Kidney (tissue), 14 donors: ENCODE results near the gene RPTOR. TPM values are rescaled to one million over a fixed set of nuclear protein-coding genes. Genes with fewer than 3 reads are reported as not detected.

Experiments used
- DNase-seq, 5 donors: peaks; one replicate each; pipeline ENCODE4 v3.0.0-alpha.2; 2013 to 2020
- FAIRE-seq: peaks from 2 replicates; lab custom pipeline; 2012; peaks lifted over from hg19 to GRCh38; lab: Jason Lieb, UNC
- H3K27ac ChIP-seq, 2 donors: one replicate each; pipeline ENCODE4 v1.7.0; 2013; ENCODE audit warnings: low read depth in 2 of 2, low read length in 2 of 2, inconsistent platforms in 1 of 2
- H3K27me3 ChIP-seq: one replicate; pipeline ENCODE4 v1.7.1; 2013; ENCODE audit warnings: low read length, inconsistent platforms; ENCODE audit not compliant: control insufficient read depth, insufficient read depth
- H3K36me3 ChIP-seq, 3 donors: one replicate each; pipeline versions ENCODE4 v1.7.0 to v1.7.1; 2013; ENCODE audit warnings: low read length in 3 of 3, control low read depth in 1 of 3, inconsistent platforms in 1 of 3; ENCODE audit not compliant: insufficient read depth in 3 of 3, control insufficient read depth in 2 of 3
- H3K4me1 ChIP-seq, 3 donors: one replicate each; pipeline versions ENCODE4 v1.7.0 to v1.7.1; 2013; ENCODE audit warnings: low read length in 3 of 3, inconsistent platforms in 1 of 3, low read depth in 1 of 3; ENCODE audit not compliant: control insufficient read depth in 2 of 3, insufficient read depth in 2 of 3
- H3K4me3 ChIP-seq, 3 donors: one replicate each; pipeline versions ENCODE4 v1.7.0 to v1.8.1; 2013; ENCODE audit warnings: low read length in 3 of 3, control low read depth in 1 of 3, inconsistent platforms in 1 of 3
- H3K9ac ChIP-seq, 3 donors: one replicate each; pipeline versions ENCODE4 v1.7.0 to v1.7.1; 2013; ENCODE audit warnings: low read length in 3 of 3, control low read depth in 1 of 3, inconsistent platforms in 1 of 3
- H3K9me3 ChIP-seq, 3 donors: one replicate each; pipeline versions ENCODE4 v1.7.0 to v1.7.1; 2013; ENCODE audit warnings: low read length in 3 of 3, control low read depth in 1 of 3, inconsistent platforms in 1 of 3; ENCODE audit not compliant: control insufficient read depth in 2 of 3, insufficient read depth in 1 of 3
- CTCF ChIP-seq: IDR thresholded peaks from 3 replicates; pipeline ENCODE4 v1.5.1; 2012; ENCODE audit warnings: mild to moderate bottlenecking, moderate library complexity, borderline replicate concordance; ENCODE audit not compliant: insufficient read depth; ENCODE audit errors: extremely low read depth
- intact Hi-C: fragments of 100-400 bp; cut with DNase I; formaldehyde crosslinking; loops from one replicate; pipeline ENCODE4 v1.11.1; 2022
- polyA plus RNA-seq: library from polyadenylated mRNA; stranded (reverse); fragments of 350-450 nt; fragmentation: Illumina TruSeq; extraction: RNeasy Lipid Tissue Mini Kit (QIAGEN cat#74804); gene quantifications from one replicate; pipeline ENCODE4 v1.2.3, GENCODE V29; 2014; ENCODE audit warnings: low read depth, low replicate concordance; ENCODE audit not compliant: insufficient read depth
- total RNA-seq: library from RNA; stranded (reverse); fragmentation: NEBNext Ultra II Directional; extraction: Animal tissue kit (Norgen Biotek cat#: 25700); gene quantifications from one replicate; pipeline ENCODE4 v1.2.1, GENCODE V29; 2021
- donor health status: control.
- donor health status: control.
- donor health status: control.
- donor health status: control.
- donor health status: control.
- donor health status: DM: yes; HTN: yes; CAD: no.
- donor health status: Normal renal cell carcinoma (clear cell type).

RPTOR gene
- total and polyA plus RNA-seq, 2 donors from 2014 or later, result 5.5 to 37.6 TPM

- Histone ChIP-seq H3K27ac (no peak overlapping the region), H3K36me3 (peaks cover 0 to 5% (median 0%) of the 10 kb centered on the region in 3 donors)
- peak in 1 of 5 donors; percentile 66 for DNase-seq
Measured at GRCh38 chr17:80902197-80902962, 357.7 kb downstream of the RPTOR start.

DNA sequence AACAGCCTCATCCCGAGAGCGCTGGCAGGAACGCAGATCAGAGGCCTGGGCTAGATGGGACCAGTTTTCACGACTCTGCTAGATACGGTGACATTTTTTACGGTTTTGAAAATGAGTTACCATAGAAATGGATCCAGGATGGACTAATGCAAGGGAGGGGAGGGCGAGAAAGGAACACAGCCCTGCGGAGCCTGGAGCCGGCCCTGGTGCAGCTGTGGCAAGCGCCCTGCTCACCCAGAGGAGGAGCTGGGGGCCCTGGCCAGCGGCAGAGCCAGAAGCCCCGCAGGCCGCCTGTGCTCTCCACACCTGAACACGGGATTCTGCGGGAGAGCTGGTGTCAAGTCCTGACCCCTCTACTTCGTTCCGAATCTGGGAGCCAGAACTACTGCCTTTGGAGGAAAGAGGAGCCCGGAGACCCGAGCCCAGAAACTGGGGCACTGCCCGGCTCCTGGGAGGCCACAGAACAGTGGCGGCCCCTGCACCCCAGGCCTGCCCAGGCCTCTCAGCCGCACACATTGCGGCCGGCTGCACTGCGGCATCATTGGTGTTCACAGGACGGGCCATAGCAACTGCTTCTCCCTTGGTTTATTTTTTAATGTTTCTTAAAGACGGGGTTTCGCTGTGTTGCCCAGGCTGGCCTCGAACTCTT, 358.4 kb downstream of the RPTOR start:
- peaks cover 0 to 5% (median 0%) of the 10 kb centered on the region in 3 donors for H3K36me3 ChIP-seq
- no peaks in the 10 kb centered on the region for H3K9me3 ChIP-seq
- no peak overlapping the region for H3K4me3 ChIP-seq
- DNase-seq (no peak), FAIRE-seq (no peak)
- H3K9ac ChIP-seq, result no peak overlapping the region
- H3K27ac ChIP-seq, result no peak overlapping the region
- no peak for TF ChIP-seq CTCF
- peaks cover 0 to 10% (median 9%) of the 10 kb centered on the region in 3 donors for H3K4me1 ChIP-seq
- intact Hi-C loops, result no loop called here
- no peaks in the 10 kb centered on the region for H3K27me3 ChIP-seq

More at GRCh38 chr17:80902197-80902962, 357.7 kb downstream of the RPTOR start:
- H3K4me1 ChIP-seq, result peaks cover 0 to 10% (median 9%) of the 10 kb centered on the region in 3 donors
- no peaks in the 10 kb centered on the region for H3K27me3 ChIP-seq
- intact Hi-C loops, result no loop called here
- H3K4me3 ChIP-seq, result no peak overlapping the region
- no peak for TF ChIP-seq CTCF
- H3K9me3 ChIP-seq, result no peaks in the 10 kb centered on the region
- no peak for FAIRE-seq
- H3K9ac ChIP-seq, result no peak overlapping the region

GRCh38 chr17:80904036-80904753, 359.6 kb downstream of the RPTOR start:
- no peak overlapping the region for H3K4me3 ChIP-seq
- TF ChIP-seq CTCF, result no peak
- intact Hi-C loops, result no loop called here
- H3K27me3 ChIP-seq, result no peaks in the 10 kb centered on the region
- H3K27ac ChIP-seq, result no peak overlapping the region
- DNase-seq (peak in 1 of 5 donors; percentile 51), FAIRE-seq (no peak)
- peaks cover 0 to 7% (median 5%) of the 10 kb centered on the region in 3 donors for H3K4me1 ChIP-seq
- H3K36me3 ChIP-seq, result peaks cover 0 to 5% (median 0%) of the 10 kb centered on the region in 3 donors
- H3K9me3 ChIP-seq, result no peaks in the 10 kb centered on the region
- no peak overlapping the region for H3K9ac ChIP-seq
